NCI-H748 (cell line): ENCODE measurements around the gene RAC2.

Source experiments
- DNase-seq: peaks from one replicate; lab custom pipeline; 2025; ENCODE audit not compliant: unreplicated experiment; lab: John Stamatoyannopoulos, UW

Gene RAC2

GRCh38 chr22:37244114-37244921, at the start of gene RAC2:
TSS of gene RAC2 (minus strand) at chr22:37244269. CDS start at chr22:37244148, 121 bp downstream.
- DNase-seq, result peak; percentile 8

GRCh38 chr22:37293172-37293571, 49.1 kb upstream of the RAC2 start:
- no peak for DNase-seq

- DNase-seq, result no peak
Observed at GRCh38 chr22:37292641-37293040, 48.6 kb upstream of the RAC2 start.

- no peak for DNase-seq
Observed at GRCh38 chr22:37291559-37292298, 47.7 kb upstream of the RAC2 start.

GRCh38 chr22:37290737-37291136, 46.7 kb upstream of the RAC2 start:
- no peak for DNase-seq

- no peak for DNase-seq
Observed at GRCh38 chr22:37289156-37289735, 45.2 kb upstream of the RAC2 start.

GRCh38 chr22:37288521-37288920, 44.5 kb upstream of the RAC2 start:
- DNase-seq, result no peak

GRCh38 chr22:37287550-37287951, 43.5 kb upstream of the RAC2 start:
- no peak for DNase-seq

- no peak for DNase-seq
Observed at GRCh38 chr22:37285937-37286336, 41.9 kb upstream of the RAC2 start.

- DNase-seq, result no peak
Observed at GRCh38 chr22:37284805-37285355, 40.8 kb upstream of the RAC2 start.

- no peak for DNase-seq
Observed at GRCh38 chr22:37284126-37284804, 40.2 kb upstream of the RAC2 start.

GRCh38 chr22:37283393-37283937, 39.4 kb upstream of the RAC2 start:
- no peak for DNase-seq

GRCh38 chr22:37282385-37282677, 38.3 kb upstream of the RAC2 start, which contains the start of gene CYTH4:
TSS of gene CYTH4 (plus strand) at chr22:37282508. CDS start at chr22:37282570, 62 bp downstream.
- DNase-seq, result no peak

GRCh38 chr22:37281646-37282384, 37.7 kb upstream of the RAC2 start:
- DNase-seq, result no peak

GRCh38 chr22:37281195-37281594, 37.1 kb upstream of the RAC2 start:
- no peak for DNase-seq

GRCh38 chr22:37280718-37281117, 36.6 kb upstream of the RAC2 start:
- DNase-seq, result no peak

GRCh38 chr22:37279331-37280181, 35.5 kb upstream of the RAC2 start:
- no peak for DNase-seq

GRCh38 chr22:37278261-37278660, 34.2 kb upstream of the RAC2 start:
- DNase-seq, result no peak

- no peak for DNase-seq
Observed at GRCh38 chr22:37277384-37277783, 33.3 kb upstream of the RAC2 start.
